Stomach smooth muscle (tissue), 2 donors: ENCODE data around the gene CBR3.
"Not testable (repeated sequence)": the region's sequence is repeated elsewhere in the genome, so short reads cannot be mapped to it uniquely, and the experiment has no call there.

Experiments
- H3K27ac ChIP-seq: one replicate; pipeline ENCODE4 v1.7.0; 2013; ENCODE audit warnings: mild to moderate bottlenecking, low read length, inconsistent platforms
- H3K27me3 ChIP-seq, 2 donors: one replicate each; pipeline ENCODE4 v1.7.0; 2013; ENCODE audit warnings: low read length in 2 of 2; ENCODE audit not compliant: insufficient read depth in 2 of 2, control insufficient read depth in 1 of 2
- H3K36me3 ChIP-seq, 2 donors: one replicate each; pipeline ENCODE4 v1.7.0; 2013; ENCODE audit warnings: low read length in 2 of 2; ENCODE audit not compliant: control insufficient read depth in 2 of 2, insufficient read depth in 2 of 2
- H3K4me1 ChIP-seq: one replicate; pipeline ENCODE4 v1.7.0; 2013; ENCODE audit warnings: low read length; ENCODE audit not compliant: control insufficient read depth, insufficient read depth
- H3K4me3 ChIP-seq, 2 donors: one replicate each; pipeline ENCODE4 v1.7.0; 2013; ENCODE audit warnings: low read length in 2 of 2
- H3K9ac ChIP-seq, 2 donors: one replicate each; pipeline ENCODE4 v1.7.0; 2013; ENCODE audit warnings: low read length in 2 of 2, mild to moderate bottlenecking in 1 of 2
- H3K9me3 ChIP-seq, 2 donors: one replicate each; pipeline ENCODE4 v1.7.0; 2013; ENCODE audit warnings: low read length in 2 of 2; ENCODE audit not compliant: control insufficient read depth in 2 of 2
- donor health status: healthy.
- donor health status: Pancreatic carcinoma.

Gene CBR3

DNA sequence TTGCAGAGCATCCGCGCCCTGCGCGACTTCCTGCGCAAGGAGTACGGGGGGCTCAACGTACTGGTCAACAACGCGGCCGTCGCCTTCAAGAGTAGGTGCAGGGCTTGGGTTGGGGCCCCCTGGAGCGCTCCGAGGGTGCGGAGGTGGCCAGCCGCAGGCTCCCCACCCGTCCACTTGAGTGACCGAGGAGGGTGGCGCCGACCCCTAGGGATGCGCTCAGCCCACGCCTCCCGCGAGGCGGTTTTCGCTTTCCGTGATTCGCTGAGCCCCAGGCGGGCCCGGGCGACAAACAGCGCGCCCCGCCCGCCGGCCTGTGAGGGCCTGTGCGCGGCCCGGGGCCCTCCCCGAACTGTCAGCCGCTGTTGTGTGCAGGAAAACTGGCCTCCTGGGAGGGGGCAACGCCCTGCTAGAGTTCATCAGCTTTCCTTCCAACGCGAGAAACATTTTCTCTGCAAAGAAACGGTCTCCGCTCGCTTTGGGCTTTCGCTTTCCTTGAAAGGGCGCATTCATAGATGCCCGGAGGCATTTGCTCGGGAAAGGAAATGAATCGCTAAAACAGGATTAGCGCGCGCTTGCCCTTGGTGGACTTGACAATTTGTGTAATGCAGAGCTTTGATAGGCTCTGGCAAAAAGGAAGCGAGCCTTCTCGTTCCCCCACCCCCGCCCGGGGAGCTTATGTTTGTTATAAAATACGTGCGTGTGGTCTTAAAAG is 668 bp downstream of the CBR3 start:
- H3K4me1 ChIP-seq: peaks cover 21% of the 10 kb centered on the region
- H3K27ac ChIP-seq: peak overlapping the region; percentile 82
- no peaks in the 10 kb centered on the region for H3K9me3 ChIP-seq
- H3K27me3 ChIP-seq: no peaks in the 10 kb centered on the region
- H3K4me3 ChIP-seq: peak overlapping the region; percentile 69 to 87
- no peaks in the 10 kb centered on the region for H3K36me3 ChIP-seq
- H3K9ac ChIP-seq: peak overlapping the region; percentile 74 to 82

GRCh38 chr21:36139791-36140190 is 4.9 kb downstream of the CBR3 start:
- peaks cover 11% of the 10 kb centered on the region for H3K4me1 ChIP-seq
- H3K9me3 ChIP-seq, H3K9ac ChIP-seq, H3K36me3 ChIP-seq, H3K27ac ChIP-seq, H3K4me3 ChIP-seq, H3K27me3 ChIP-seq: not testable (repeated sequence)

- Histone ChIP-seq H3K36me3 (peaks cover 0 to 8% of the 10 kb centered on the region in 2 donors), H3K9me3 (no peaks in the 10 kb centered on the region), H3K9ac (peak overlapping the region in 1 of 2 donors; percentile 33), H3K27ac (no peak overlapping the region), H3K27me3 (no peaks in the 10 kb centered on the region), H3K4me3 (no peak overlapping the region), H3K4me1 (peaks cover 1% of the 10 kb centered on the region)
Observed at GRCh38 chr21:36141513-36141925, 6.6 kb downstream of the CBR3 start.

GRCh38 chr21:36144233-36144632 is 9.4 kb downstream of the CBR3 start:
- not testable (repeated sequence) for H3K4me3 ChIP-seq, H3K9ac ChIP-seq, H3K9me3 ChIP-seq, H3K36me3 ChIP-seq, H3K4me1 ChIP-seq, H3K27me3 ChIP-seq, H3K27ac ChIP-seq

DNA sequence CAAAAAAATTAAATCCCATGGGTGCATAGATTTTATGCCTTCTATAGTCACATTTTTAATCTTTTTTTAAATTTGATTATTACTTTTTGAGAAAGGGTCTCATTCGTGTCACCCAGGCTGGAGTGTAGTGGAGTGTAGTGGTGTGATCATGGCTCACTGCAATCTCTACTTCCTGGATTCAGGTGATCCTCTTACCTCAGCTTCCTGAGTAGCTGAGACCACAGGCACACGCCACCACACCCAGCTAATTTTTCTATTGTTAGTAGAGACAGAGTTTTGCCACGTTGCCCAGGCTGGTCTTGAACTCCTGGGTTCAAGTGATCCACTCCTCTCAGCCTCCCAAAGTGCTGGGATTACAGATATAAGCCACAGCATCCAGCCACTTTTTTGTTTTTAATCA is 10.4 kb downstream of the CBR3 start:
- H3K9me3 ChIP-seq: no peaks in the 10 kb centered on the region
- H3K9ac ChIP-seq: no peak overlapping the region
- peaks cover 0 to 8% of the 10 kb centered on the region in 2 donors for H3K36me3 ChIP-seq
- no peak overlapping the region for H3K4me3 ChIP-seq
- no peaks in the 10 kb centered on the region for H3K27me3 ChIP-seq
- peaks cover 2% of the 10 kb centered on the region for H3K4me1 ChIP-seq
- no peak overlapping the region for H3K27ac ChIP-seq

GRCh38 chr21:36147911-36148310 is 13.0 kb downstream of the CBR3 start:
- Histone ChIP-seq H3K27ac (no peak overlapping the region), H3K9me3 (no peaks in the 10 kb centered on the region), H3K27me3 (no peaks in the 10 kb centered on the region), H3K36me3 (peaks cover 0 to 6% of the 10 kb centered on the region in 2 donors), H3K4me3 (no peak overlapping the region), H3K9ac (no peak overlapping the region), H3K4me1 (peaks cover 7% of the 10 kb centered on the region)

- Histone ChIP-seq H3K27me3 (no peaks in the 10 kb centered on the region), H3K36me3 (peaks cover 0 to 6% of the 10 kb centered on the region in 2 donors), H3K27ac (no peak overlapping the region), H3K4me1 (peaks cover 7% of the 10 kb centered on the region), H3K4me3 (no peak overlapping the region), H3K9ac (no peak overlapping the region), H3K9me3 (no peaks in the 10 kb centered on the region)
Observed at GRCh38 chr21:36148886-36149285, 14.0 kb downstream of the CBR3 start.

- Histone ChIP-seq H3K4me1 (peaks cover 7% of the 10 kb centered on the region), H3K9ac (no peak overlapping the region), H3K27ac (peak overlapping the region; percentile 55), H3K9me3 (no peaks in the 10 kb centered on the region), H3K4me3 (peak overlapping the region in 1 of 2 donors; percentile 8), H3K27me3 (no peaks in the 10 kb centered on the region), H3K36me3 (peaks cover 0 to 6% of the 10 kb centered on the region in 2 donors)
Observed at GRCh38 chr21:36149788-36150711, 15.2 kb downstream of the CBR3 start.

DNA sequence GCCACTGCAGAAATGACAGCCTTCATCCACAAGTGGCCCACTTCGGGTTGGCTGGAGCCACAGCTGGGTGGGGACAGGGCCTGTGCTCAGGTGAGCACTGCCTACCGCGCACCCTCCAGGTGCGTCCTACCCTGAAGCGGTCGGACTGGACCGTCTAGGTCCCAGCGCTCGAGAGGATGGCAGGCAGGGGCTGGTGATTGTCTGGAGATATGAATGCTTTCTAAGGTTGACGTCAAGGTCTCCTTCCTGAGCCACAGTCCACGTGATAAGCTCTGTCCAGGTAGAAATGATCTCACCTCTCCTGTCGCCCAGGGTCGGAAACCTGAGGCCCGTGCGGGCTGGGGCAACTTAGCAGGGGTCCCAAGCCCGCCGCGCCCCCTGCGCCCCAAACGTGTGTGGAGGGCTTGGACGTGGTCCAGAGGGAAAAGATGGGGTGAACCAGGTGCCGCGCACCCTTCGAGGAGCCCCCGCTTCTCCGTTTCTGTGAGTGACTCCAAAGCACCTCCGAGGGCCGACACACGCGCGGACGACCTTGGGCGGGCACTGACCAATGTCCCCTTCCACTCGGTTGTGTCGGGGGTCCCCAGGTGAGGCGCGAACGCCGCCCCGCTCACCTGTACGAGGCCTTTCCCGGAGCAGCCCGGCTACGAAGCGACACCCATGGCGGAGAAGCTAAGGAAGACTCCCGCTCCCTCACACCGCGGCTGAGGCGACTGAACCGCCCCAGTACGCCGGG is 20.9 kb downstream of the CBR3 start:
- H3K27me3 ChIP-seq: no peaks in the 10 kb centered on the region
- no peaks in the 10 kb centered on the region for H3K9me3 ChIP-seq
- H3K4me1 ChIP-seq: peaks cover 13% of the 10 kb centered on the region
- H3K9ac ChIP-seq: peak overlapping the region; percentile 68 to 89
- H3K4me3 ChIP-seq: peak overlapping the region; percentile 77 to 91
- no peaks in the 10 kb centered on the region for H3K36me3 ChIP-seq
- peak overlapping the region; percentile 11 for H3K27ac ChIP-seq

DNA sequence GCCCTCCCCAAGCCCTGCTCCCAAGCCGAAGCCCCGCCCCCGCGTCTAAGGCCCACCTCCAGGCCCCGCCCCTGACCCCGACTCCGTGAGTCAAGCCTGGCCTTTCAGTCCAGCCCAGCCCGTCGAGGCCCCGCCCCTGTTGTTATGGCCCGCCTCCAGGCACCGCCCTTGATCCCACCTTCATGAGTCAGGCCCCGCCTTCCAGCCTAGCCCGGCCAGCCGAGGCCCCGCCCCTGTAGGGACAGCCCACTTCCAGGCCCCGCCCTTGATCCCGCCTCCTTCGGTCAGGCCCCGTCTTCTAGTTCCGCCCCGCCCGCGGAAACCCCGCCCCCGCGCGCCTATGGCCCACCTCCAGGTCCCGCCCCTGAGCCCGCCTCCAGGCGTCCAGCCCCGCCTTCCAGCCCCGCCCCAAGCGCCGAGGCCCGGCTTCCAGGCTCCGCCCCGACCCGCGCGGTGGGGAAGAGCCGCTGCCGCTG is 21.5 kb downstream of the CBR3 start:
- Histone ChIP-seq H3K4me3 (peak overlapping the region; percentile 77 to 91), H3K27ac (peak overlapping the region; percentile 11), H3K9me3 (no peaks in the 10 kb centered on the region), H3K4me1 (peaks cover 13% of the 10 kb centered on the region), H3K36me3 (no peaks in the 10 kb centered on the region), H3K27me3 (no peaks in the 10 kb centered on the region), H3K9ac (peak overlapping the region; percentile 68 to 89)
